HG03575 (cell line): ENCODE measurements around the gene PRXL2A.
"Not testable (repeated sequence)": the region's sequence is repeated elsewhere in the genome, so short reads cannot be mapped to it uniquely, and the experiment has no call there.

ENCODE experiments used
- ATAC-seq: cut with Tn5 transposase; IDR thresholded peaks from one replicate; pipeline ENCODE4 v1.9.1; 2021; ENCODE audit not compliant: unreplicated experiment, insufficient number of reproducible peaks, low FRiP score; ENCODE audit errors: extremely low read depth

PRXL2A gene

GRCh38 chr10:80410122-80410521 lies 1.8 kb downstream of the PRXL2A start:
- ATAC-seq: no peak

DNA sequence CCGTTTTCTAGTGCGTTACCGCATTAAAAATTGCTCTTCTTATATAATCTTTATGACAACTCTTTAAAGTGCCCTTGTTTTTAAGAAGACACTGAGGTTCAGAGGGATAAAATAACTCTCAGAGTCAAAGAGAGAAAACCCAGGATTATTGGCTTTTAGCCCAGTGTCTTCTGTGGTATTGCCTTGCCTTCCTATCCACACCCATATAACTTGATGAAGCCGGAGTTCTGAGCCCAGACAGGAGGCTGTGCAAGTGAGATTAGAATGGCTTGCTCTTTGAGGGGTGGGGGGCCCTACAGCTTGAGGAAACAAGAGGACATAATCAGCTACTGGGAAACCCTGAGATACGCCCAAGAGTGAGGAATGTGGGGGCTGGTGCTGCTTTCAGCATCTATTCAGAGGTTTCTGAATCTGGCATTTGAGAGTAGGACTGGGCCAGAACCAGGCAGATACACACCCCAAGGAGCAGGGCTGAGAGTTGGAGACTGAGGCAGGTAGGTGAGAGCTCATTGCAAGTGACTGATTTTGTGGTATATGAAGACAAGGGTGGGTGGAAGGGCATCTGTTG lies 2.3 kb downstream of the PRXL2A start:
- ATAC-seq: no peak

DNA sequence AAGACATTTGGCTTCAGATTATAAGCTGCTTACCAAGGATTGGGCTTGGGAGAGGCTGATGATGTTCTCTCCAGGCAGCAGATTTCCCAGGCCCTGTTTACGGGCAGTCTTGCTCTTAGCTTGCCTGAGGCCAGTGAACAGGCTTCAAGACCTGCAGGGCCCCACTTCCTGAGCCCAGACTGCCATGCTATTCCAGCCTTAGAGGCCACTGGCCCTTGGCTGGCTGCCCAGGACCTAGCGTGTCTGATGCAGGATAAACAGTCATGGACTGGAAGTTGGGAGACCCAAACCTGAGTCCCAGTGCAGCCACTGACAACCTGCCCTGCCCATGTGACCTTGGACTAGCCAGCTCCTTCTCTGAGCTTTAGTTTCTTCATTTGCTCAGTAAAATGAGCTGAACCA lies 2.9 kb downstream of the PRXL2A start:
- no peak for ATAC-seq

GRCh38 chr10:80411681-80412220 lies 3.4 kb downstream of the PRXL2A start:
- ATAC-seq: no peak

GRCh38 chr10:80412486-80412885 lies 4.1 kb downstream of the PRXL2A start:
- ATAC-seq: no peak

GRCh38 chr10:80413271-80413996 lies 5.1 kb downstream of the PRXL2A start:
- ATAC-seq: no peak

DNA sequence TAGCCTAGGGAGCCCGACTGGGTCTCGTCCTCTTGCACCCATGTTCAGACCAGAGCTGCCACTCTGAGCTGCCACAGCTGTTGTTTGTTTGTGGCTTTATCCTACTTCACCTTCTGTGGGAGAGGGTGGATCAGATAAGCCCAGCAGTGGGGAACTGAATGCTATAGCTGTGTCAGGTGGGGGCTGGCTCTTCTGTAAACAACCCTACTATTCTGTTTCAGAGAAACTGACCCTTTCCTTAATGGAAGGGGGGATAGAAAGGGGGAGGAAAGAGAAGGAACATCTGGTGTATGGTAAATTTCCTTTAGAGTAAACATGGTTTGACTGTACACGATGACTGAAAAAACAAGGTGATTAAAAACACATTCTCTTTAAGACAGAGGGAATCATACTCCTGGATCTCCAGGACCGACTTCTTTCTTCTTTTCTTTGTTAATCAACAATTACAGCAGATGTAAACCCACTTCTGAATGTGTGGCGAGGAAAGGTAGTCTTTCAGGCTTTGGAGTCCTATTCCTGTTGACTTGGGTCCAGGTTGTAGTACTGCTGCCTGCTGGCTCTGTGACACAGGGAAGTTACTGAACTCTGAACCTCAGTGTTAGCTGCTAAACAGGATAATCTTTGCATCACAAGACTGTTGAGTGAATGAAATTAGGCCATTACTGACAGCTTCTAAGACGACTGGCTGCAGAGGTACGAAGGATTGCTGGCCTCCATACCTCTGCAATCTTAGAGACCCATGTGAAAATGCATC lies 6.0 kb downstream of the PRXL2A start:
- ATAC-seq: no peak

GRCh38 chr10:80415734-80416478 lies 7.6 kb downstream of the PRXL2A start:
- no peak for ATAC-seq

- no peak for ATAC-seq
Observed at GRCh38 chr10:80416479-80417098, 8.2 kb downstream of the PRXL2A start.

- ATAC-seq: not testable (repeated sequence)
Observed at GRCh38 chr10:80417256-80417655, 8.9 kb downstream of the PRXL2A start.

DNA sequence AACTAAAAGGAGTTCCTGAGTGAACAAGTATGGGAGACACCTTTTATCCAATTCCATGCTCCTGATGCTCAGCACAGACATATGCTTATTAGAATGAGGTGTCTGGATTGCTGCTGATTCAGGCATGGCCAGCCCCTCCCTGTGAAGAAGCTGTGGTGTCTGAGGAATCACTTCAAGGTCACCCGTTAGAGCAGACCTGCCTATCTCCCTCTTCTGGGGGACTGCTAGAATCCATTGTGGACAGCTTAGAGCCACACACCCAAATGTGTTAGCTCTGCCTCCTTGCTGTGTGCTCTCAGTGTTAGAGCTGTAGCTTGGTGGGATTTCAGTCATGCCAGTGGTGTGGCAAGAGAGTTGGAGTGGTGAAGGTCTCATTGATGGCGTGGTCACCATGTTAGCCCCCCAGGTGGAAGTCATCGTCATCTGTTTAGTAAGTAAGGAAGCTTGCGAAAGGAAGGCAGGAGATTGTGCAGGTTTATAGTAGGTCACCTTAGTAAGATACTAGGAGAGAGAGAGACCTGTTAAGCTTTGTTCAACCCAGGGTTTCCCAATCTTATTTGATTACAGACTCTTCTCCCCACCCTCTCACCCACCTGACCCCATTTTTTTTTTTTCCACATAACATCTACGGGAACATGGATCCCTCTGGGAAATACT lies 12.8 kb downstream of the PRXL2A start:
- no peak for ATAC-seq

DNA sequence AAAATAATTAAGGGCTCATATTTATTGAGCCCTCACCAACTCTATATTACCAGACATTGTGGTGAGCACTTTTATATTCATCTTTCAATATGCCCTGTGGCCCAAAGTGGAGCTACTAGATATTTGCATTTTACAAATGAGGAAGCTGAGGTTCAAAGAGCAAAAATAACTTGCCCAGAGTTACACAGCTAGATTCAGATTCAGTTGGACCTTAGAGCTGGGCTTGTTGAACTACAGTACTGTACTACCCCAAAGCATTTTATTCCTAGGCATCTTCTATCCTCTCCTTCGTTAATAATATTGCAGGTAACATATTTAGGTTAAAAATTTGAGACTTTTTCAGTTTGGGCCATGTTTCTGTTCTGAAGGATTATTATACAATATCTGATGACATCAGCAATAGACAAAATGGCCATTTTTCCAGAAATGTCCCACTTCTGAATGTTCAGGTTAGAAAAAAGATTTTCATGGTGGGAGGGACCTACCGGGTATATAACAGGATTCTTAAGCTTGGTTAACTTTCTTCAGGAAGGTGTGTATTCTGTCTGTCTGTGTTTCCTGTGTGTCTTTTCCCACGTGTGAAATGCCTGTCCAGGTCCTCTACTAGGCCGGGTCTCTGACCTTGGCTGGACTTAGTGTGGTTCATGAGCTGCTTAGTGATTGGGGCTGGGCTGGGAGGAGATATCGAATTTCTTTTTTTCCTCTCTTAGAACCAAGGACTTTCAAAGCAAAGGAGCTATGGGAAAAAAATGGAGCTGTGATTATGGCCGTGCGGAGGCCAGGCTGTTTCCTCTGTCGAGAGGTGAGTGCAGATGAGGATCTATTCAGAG lies 13.6 kb downstream of the PRXL2A start:
- ATAC-seq: peak; percentile 87

GRCh38 chr10:80425901-80426300 lies 17.6 kb downstream of the PRXL2A start:
- no peak for ATAC-seq

DNA sequence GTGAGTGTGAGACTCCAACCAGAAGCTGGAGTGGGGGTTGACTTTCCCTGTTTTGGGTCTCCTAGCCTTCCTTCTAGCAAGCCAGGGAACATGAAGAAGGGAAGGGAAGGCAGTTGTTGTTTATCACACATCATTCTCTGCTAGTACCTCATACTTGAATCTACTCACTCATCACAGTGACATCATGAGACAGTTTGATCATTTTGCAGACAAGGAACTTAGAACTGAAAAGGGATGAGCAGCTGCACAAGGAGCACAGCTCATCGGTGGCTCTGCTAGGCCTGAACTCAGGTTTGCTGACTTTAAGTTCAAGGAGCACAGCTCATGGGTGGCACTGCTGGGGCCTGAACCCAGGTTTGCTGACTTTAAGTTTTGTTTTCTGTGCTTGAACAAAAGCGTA lies 19.2 kb downstream of the PRXL2A start:
- no peak for ATAC-seq

DNA sequence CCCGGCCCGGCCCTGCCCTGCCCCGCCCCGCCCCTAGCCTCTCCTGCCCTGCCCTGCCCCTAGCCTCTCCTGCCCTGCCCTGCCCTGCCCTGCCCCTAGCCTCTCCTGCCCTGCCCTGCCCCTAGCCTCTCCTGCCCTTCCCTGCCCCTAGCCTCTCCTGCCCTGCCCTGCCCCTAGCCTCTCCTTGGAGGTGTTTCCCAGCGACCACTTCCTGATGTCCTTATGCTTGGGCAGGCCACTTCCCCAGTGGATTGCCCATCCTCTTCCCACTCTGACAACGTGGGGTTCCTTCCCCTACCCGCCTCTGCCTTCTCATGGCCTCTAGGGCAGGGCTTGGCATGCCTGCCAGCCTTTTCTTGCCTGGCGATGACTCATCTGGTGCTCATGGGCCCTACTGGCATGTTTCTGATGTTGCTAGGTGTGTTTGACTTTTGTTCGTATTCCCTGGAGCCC lies 21.2 kb downstream of the PRXL2A start:
- ATAC-seq: no peak

GRCh38 chr10:80433134-80433533 lies 24.8 kb downstream of the PRXL2A start:
- no peak for ATAC-seq

GRCh38 chr10:80436446-80437098 lies 28.2 kb downstream of the PRXL2A start:
- no peak for ATAC-seq
